Nephron progenitor cell (in vitro differentiated cells): Measurements from ENCODE around the gene SCRT2.

Experiments
- DNase-seq: peaks from one replicate; pipeline ENCODE4 v3.0.0; 2021
- H3K27ac Mint-ChIP-seq: 2 replicates; pipeline ENCODE4 v1.8.0; 2021; ENCODE audit warnings: mild to moderate bottlenecking, moderate library complexity, mixed read lengths
- H3K27me3 Mint-ChIP-seq: 2 replicates; pipeline ENCODE4 v1.8.0; 2021; ENCODE audit warnings: mild to moderate bottlenecking, low read depth, mixed read lengths; ENCODE audit not compliant: poor library complexity
- H3K36me3 Mint-ChIP-seq: 2 replicates; pipeline ENCODE4 v1.8.0; 2021; ENCODE audit warnings: low read depth, mixed read lengths
- H3K4me1 Mint-ChIP-seq: 2 replicates; pipeline ENCODE4 v1.8.0; 2021; ENCODE audit warnings: mixed read lengths
- H3K4me3 Mint-ChIP-seq: 2 replicates; pipeline ENCODE4 v1.8.0; 2021; ENCODE audit warnings: mild to moderate bottlenecking, moderate library complexity, mixed read lengths
- H3K9me3 Mint-ChIP-seq: 2 replicates; pipeline ENCODE4 v1.8.0; 2021; ENCODE audit warnings: mild to moderate bottlenecking, moderate library complexity, mixed read lengths
- TF ChIP-seq, protein P1 (sequence below): fragments of 200-600 bp; sonication (generic); IDR thresholded peaks from 2 replicates; pipeline ENCODE4 v1.5.0; 2021; ENCODE audit warnings: antibody characterized with exemption

The SCRT2 gene

DNA sequence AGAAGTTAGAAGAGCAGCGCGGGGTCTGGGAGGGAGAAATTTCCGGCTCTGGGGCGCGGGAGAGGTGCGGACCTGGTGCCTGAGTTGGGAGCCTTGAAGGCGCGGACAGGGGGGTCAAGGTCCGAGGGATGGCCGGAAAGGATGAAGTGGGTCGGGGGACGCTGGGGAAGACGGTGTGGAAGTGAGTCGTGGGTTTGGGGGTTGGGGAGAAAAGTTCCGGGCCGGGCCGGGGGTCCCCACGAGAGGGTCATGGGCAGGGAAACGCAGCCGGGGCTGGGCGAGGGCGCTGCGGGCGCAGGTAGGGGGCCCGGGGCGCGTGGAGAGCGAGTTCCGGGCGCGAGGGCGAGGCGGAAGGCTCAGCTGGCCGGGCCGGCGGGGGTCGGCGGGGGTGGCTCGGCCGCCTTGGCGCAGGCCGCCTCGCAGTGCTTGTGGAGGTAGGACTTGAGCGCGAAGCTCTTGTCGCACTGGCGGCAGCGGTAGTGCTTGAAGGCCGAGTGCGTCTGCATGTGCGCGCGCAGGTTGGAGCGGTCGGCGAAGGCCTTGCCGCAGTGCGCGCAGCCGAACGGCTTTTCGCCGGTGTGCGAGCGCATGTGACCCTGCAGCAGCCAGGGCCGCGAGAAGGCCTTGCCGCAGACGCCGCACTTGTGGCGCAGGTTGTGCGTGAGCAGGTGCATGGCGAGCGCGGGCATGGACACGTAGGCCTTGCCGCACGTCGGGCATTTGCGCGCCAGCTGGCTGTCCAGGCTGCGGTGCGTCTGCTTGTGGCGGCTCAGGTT is 12.1 kb downstream of the SCRT2 start:
- TF ChIP-seq, protein P1, sequence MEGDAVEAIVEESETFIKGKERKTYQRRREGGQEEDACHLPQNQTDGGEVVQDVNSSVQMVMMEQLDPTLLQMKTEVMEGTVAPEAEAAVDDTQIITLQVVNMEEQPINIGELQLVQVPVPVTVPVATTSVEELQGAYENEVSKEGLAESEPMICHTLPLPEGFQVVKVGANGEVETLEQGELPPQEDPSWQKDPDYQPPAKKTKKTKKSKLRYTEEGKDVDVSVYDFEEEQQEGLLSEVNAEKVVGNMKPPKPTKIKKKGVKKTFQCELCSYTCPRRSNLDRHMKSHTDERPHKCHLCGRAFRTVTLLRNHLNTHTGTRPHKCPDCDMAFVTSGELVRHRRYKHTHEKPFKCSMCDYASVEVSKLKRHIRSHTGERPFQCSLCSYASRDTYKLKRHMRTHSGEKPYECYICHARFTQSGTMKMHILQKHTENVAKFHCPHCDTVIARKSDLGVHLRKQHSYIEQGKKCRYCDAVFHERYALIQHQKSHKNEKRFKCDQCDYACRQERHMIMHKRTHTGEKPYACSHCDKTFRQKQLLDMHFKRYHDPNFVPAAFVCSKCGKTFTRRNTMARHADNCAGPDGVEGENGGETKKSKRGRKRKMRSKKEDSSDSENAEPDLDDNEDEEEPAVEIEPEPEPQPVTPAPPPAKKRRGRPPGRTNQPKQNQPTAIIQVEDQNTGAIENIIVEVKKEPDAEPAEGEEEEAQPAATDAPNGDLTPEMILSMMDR: no peak
- DNase-seq: no peak
- no peak overlapping the region for H3K27ac Mint-ChIP-seq
- no peaks in the 10 kb centered on the region for H3K36me3 Mint-ChIP-seq
- peaks cover 40% of the 10 kb centered on the region for H3K27me3 Mint-ChIP-seq
- H3K9me3 Mint-ChIP-seq: no peaks in the 10 kb centered on the region
- H3K4me1 Mint-ChIP-seq: peaks cover 48% of the 10 kb centered on the region
- no peak overlapping the region for H3K4me3 Mint-ChIP-seq

DNA sequence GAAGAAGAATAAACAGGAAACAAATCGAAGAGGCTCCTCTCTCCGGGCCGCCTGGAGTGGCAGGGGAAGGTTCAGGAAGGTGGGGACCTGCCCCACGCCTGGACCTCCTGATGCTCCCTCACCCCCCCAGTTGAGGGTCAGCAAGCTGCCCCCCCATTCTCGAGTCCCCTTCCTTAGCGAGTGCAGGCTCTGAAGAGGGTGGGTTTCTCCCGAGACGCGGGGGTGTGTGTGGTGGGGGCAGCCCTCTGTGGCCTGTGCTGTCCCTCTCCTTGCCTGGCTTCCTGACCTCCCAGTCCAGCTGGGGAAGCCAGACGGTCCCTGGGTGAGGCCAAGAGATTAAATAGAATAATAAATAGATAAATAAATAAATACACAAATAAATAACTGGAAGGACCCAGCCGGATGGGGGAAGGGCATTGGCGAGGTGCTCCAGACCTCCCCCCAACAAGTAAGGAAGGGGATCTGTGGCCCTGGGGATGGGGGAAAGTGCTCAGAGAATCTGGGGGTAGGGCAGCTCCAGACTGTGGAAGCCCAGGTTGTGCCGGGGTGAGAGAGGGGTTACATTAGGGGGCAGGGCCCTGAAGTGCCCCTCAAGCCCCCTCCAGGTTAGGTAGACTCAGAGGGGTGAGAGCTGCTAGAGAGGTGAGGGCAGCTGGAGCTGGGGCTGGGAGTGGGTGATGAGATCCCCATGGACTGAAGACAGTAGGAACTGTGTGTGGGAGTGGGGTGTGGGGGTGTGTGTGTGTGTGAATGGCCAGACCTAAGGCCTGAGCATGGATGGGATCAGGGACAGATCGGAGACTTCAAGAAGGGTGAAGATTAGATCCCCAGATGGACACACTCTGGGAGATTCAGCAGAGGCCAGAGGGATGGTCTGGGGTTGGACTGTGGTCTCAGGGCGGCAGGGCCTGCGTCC is 13.1 kb downstream of the SCRT2 start:
- H3K27me3 Mint-ChIP-seq: peaks cover 42% of the 10 kb centered on the region
- no peak overlapping the region for H3K4me3 Mint-ChIP-seq
- H3K27ac Mint-ChIP-seq: no peak overlapping the region

DNA sequence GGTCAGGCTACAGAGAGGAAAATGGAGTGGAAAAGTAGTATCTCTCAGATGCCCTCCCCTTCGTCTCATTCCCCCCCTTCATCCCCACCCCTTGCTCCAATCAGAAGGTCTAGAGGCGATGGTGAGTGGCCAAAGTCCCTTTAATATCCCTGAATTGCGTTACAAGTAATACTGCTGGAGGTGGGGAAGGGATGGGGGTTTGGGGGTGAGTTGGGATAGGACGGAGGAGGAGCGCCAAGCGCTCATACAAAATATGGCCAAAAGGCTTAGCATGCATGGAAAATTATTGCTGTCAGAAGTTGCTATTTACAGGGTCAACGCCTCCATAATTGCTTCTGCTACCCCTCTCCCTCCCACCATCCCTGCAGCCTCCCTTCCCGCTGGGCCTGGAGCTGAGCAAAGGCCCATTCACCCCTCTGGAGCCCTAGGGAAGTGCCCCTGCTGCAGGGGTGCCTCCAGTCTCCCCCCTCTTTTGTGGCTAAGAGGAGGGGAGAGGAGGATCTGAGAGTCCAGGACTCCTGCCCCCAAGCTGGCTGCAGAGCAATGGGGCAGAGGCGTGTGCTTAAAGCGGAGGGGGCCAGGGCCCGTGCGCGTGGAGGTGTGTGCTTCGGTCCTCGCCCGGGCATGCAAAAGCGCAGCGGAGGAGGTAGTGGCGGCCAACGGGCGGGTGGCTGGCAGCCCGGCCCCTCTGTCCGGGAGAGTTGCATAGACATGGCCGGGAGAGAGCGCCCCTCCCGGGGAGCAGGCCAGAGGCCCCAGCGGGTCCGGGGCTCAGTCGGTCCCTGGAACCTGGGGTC is 13.9 kb downstream of the SCRT2 start:
- no peaks in the 10 kb centered on the region for H3K9me3 Mint-ChIP-seq
- no peak overlapping the region for H3K27ac Mint-ChIP-seq
- no peaks in the 10 kb centered on the region for H3K36me3 Mint-ChIP-seq
- peak overlapping the region; percentile 50 for H3K4me3 Mint-ChIP-seq
- H3K4me1 Mint-ChIP-seq: peaks cover 54% of the 10 kb centered on the region
- TF ChIP-seq, protein P1: no peak
- peak; percentile 55 for DNase-seq
- H3K27me3 Mint-ChIP-seq: peaks cover 38% of the 10 kb centered on the region

More for the DNA sequence above, 13.1 kb downstream of the SCRT2 start:
- H3K4me1 Mint-ChIP-seq: peaks cover 51% of the 10 kb centered on the region
- no peak for DNase-seq
- no peaks in the 10 kb centered on the region for H3K9me3 Mint-ChIP-seq
- H3K36me3 Mint-ChIP-seq: no peaks in the 10 kb centered on the region
- TF ChIP-seq, protein P1: no peak

DNA sequence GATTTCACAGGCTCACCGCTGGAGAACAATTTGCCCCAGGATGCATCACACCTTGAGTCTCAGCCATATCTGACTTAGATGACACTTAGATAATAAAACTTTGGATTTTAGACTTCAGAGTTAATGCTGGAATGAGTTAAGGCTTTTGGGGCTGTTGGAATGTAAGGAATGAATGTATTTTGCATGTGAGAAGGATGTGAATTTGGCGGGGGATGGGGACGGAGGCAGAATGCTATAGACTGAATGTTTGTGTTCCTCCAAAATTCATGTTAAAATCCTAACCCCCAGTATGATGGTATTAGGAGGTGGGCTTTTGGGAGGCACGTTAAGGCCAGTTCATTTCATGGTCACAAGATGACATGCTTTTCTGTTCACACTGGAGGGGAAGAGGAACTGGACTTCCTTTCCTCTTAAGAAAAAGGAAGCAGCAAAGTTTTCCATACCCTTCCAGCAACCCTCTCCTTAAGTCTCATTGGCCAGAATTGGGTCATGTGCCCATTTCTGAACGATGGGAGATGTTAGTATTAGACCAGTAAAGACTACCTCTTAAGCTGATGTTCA is 16.8 kb downstream of the SCRT2 start:
- H3K36me3 Mint-ChIP-seq: no peaks in the 10 kb centered on the region
- no peak overlapping the region for H3K27ac Mint-ChIP-seq
- H3K4me3 Mint-ChIP-seq: no peak overlapping the region
- peaks cover 61% of the 10 kb centered on the region for H3K4me1 Mint-ChIP-seq
- DNase-seq: no peak
- H3K9me3 Mint-ChIP-seq: no peaks in the 10 kb centered on the region
- TF ChIP-seq, protein P1: no peak
- peaks cover 50% of the 10 kb centered on the region for H3K27me3 Mint-ChIP-seq

DNA sequence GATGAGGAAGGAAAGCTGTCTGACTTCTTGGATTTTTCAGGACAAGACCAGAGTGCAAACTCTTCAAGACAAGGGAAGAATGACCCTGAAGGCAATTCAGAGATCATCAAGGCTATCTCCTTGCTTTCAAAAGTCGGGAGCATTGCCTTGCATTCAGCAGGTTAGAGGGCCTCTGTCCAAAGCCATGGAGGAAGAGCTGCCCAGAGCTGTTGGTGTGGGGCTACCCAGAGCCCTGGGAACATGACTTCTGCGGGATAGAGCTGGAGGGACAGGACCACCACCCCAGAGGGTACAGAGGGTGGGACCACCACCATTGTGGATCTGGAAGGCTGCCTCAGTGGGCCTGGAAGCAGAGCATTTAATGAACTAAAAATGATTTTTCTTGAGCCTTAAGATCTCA is 17.4 kb downstream of the SCRT2 start:
- Mint-ChIP-seq H3K36me3 (no peaks in the 10 kb centered on the region), H3K27me3 (peaks cover 49% of the 10 kb centered on the region), H3K27ac (no peak overlapping the region), H3K9me3 (no peaks in the 10 kb centered on the region), H3K4me1 (peaks cover 64% of the 10 kb centered on the region), H3K4me3 (no peak overlapping the region)
- TF ChIP-seq, protein P1: no peak
- DNase-seq: no peak
